ENCODE results near the gene RHOT2.
A peak's percentile ranks its signal among the peaks of the same experiment; 100 is the strongest.

The RHOT2 gene

GRCh38 chr16:648071-648780, 19.7 kb upstream of the RHOT2 start:
- DNase-seq: peak; percentile 67 to 74

- peak; percentile 94 to 96 for DNase-seq
These were observed 18.9 kb upstream of the RHOT2 start, which contains the start of gene WDR90 for GRCh38 chr16:648781-649589. Gene WDR90 (plus strand): TSS chr16:649365. CDS start chr16:649417, 52 bp downstream.

- peak; percentile 53 to 60 for DNase-seq
These were observed 18.3 kb upstream of the RHOT2 start for GRCh38 chr16:649631-650030.

GRCh38 chr16:651844-652243, 16.1 kb upstream of the RHOT2 start:
- no peak for DNase-seq

GRCh38 chr16:652454-653305, 15.3 kb upstream of the RHOT2 start:
- DNase-seq: no peak

GRCh38 chr16:654034-654433, 13.9 kb upstream of the RHOT2 start:
- DNase-seq: no peak

- no peak for DNase-seq
These were observed 10.4 kb upstream of the RHOT2 start for GRCh38 chr16:657487-657886.

DNA sequence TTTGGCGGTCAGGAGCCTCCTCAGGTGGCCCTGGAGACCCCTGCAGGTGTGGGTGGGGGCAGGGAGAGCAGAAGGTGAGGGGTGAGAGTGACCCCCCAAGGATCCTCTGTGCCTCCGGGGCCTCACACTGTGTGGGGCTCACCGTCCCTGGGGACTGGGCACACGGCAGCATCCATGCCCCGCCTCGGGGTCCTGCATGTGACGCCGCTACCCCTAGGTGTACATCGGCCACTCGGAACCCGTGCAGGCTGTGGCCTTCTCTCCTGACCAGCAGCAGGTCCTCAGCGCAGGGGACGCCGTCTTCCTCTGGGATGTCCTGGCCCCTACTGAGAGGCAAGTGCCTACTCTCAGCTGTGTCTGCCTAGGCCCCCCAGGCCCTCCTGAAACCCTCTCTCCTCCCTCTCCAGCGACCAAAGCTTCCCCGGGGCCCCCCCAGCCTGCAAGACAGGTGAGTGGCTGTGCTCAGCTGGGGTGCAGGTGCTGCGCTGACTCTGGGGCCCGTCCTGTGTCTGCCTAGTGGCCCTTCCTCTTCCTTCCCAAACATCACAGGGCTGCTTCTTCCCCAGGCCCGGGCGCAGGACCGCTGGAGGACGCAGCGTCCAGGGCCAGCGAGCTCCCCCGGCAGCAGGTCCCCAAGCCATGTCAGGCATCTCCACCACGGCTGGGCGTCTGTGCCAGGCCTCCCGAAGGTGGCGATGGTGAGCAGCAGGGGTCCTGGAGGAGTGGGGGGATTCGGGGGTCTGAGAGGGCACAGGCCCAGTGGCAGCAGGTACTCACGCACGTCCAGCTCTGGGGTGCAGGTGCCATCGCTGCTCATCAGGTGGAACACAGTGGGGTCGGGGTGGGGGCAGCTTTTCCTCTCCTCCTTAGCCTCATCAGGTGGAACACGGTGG, 9.0 kb upstream of the RHOT2 start:
- no peak for DNase-seq

- no peak for DNase-seq
These were observed 8.3 kb upstream of the RHOT2 start for GRCh38 chr16:659618-660017.

GRCh38 chr16:660132-660458, 7.8 kb upstream of the RHOT2 start:
- no peak for DNase-seq

DNA sequence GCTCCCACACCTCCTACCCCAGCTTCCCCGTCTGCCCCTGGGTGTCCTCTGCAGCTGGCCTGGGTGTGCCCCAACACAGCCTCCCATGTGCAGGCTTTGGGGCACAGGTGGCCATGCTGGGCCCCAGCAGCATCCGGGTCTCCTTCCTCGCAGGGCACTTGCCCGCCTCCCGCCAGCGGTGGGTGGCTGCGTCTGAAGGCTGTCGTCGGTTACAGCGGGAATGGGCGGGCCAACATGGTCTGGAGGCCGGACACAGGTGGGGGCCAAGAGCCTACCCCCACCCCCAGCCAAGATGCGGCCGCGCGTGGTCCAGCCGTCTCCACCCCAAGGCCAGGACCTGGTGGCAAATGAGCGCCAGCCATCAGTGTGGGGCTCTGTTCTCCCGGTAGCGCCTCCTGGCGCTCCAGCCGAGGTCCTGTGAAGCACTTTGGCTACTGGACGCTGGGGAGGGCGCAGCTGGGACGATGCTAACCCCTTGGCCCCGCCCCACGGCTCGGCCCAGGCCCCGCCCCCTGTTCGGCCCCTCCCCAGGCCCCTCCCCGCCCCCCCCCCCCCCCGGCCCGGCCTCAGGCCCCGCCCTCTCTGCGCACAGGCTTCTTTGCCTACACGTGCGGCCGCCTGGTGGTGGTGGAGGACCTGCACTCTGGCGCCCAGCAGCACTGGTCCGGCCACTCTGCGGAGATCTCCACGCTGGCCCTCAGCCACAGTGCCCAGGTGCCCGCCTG, 7.3 kb upstream of the RHOT2 start:
- peak; percentile 77 for DNase-seq

DNA sequence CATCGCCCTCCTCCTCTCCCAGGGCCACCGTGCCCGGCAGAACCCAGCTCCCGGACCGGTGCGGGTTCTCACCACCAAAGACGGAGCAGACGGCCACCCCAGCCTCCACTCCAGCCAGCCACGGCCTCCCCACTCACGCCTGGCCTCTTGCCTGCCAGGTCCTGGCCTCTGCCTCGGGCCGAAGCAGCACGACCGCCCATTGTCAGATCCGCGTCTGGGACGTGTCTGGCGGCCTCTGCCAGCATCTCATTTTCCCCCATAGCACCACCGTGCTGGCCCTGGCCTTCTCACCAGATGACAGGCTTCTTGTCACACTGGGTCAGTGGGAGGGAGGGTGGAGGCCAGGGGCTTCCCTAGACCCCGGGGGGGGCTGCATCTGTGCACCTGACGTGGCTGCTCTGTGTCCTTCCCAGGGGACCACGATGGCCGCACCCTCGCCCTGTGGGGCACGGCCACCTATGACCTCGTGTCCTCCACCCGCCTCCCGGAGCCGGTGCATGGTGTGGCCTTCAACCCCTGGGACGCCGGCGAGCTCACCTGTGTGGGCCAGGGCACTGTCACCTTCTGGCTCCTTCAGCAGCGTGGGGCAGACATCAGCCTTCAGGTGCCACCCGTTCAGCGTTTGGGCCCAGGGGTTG, 6.6 kb upstream of the RHOT2 start:
- no peak for DNase-seq

GRCh38 chr16:662095-662494, 5.8 kb upstream of the RHOT2 start:
- no peak for DNase-seq

DNA sequence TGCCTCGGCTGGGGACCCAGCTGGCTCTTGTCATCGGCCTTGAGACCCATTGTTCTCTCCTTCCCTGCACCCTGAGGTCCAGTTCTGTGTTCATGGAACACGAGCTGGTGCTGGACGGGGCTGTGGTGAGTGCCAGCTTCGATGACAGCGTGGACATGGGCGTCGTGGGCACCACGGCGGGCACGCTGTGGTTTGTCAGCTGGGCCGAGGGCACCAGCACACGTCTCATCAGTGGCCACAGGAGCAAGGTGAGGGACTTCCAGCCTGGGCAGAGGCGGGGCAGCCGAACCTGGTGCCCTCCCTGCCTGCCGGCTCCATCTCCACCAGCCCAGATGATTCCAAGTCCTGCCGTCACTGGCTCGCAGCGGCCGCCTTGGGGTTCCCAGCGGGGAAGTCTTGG, 5.3 kb upstream of the RHOT2 start:
- DNase-seq: no peak

- DNase-seq: no peak
These were observed 1.4 kb upstream of the RHOT2 start for GRCh38 chr16:666572-666971.

GRCh38 chr16:667113-667779, 686 bp upstream of the RHOT2 start:
- DNase-seq: no peak

DNA sequence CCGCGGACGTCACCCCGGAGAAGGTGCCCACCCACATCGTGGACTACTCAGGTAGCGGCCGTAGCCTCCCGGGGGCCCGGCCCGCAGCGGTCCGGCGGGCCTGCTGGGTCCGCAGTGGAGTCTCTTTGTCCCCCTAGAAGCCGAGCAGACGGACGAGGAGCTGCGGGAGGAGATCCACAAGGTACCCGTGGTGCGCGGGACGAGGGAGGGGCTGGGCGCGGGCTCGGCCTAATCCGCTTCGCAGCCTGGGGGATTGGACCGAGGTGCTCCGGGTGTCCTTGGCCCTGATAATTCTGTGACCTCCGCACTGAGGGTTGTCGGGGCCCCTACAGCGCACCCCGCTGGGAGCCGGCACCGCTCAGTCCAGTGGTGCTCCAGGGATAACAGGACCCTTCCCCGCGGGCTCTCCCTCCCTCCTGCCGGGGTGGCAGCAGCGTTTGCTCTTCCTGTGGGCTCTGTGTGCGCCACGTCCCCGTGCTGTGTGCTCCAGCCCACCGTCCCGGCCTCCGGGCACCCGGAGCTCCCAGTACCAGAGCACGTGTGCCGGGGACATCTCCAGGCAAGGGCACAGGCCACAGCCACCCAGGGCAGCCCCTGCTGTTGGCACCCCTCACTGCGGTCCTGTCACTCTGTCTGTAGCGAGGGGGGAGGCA, 713 bp downstream of the RHOT2 start:
- peak in 1 of 2 experiments; percentile 43 for DNase-seq

- no peak for DNase-seq
These were observed 1.7 kb downstream of the RHOT2 start for GRCh38 chr16:669666-670065.

DNA sequence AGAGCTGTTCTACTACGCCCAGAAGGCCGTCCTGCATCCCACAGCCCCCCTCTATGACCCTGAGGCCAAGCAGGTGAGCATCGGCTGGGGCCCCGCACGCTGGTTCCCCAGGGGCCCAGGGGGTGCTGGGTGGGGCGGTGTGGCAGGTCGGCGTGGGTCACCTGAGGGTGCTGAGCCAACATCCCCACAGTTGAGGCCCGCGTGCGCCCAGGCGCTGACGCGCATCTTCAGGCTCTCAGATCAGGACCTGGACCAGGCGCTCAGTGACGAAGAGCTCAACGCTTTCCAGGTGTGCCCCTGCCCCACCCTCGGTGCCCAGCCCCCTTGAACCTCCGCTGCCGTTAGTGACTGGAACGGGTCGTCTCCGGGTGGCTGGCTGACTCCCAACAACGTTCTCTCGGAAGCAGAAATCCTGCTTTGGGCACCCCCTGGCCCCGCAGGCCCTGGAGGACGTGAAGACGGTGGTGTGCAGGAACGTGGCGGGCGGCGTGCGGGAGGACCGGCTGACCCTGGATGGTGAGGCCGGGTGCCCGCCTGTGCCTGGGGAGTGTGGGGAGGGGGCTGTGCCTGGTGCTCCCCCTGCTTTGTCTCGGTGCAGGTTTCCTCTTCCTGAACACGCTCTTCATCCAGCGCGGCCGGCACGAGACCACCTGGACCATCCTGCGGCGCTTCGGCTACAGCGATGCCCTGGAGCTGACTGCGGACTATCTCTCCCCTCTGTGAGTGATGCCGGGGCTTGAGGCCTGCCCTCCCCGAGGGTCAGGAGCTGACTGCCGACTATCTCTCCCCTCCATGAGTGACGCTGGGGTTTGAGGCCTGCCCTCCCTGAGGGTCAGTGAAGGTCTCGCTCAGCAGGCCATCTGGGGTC, 2.8 kb downstream of the RHOT2 start:
- no peak for DNase-seq

Data from activated T-cell treated with anti-CD3 and anti-CD28 coated beads, Interleukin-2, amount 50 U/mL, for 48 hours (primary cell).